HG03196 (cell line): Measurements from ENCODE around the gene IL36A.

Experiments
- ATAC-seq: cut with Tn5 transposase; IDR thresholded peaks from one replicate; pipeline ENCODE4 v1.9.1; 2021; ENCODE audit not compliant: unreplicated experiment

IL36A gene

DNA sequence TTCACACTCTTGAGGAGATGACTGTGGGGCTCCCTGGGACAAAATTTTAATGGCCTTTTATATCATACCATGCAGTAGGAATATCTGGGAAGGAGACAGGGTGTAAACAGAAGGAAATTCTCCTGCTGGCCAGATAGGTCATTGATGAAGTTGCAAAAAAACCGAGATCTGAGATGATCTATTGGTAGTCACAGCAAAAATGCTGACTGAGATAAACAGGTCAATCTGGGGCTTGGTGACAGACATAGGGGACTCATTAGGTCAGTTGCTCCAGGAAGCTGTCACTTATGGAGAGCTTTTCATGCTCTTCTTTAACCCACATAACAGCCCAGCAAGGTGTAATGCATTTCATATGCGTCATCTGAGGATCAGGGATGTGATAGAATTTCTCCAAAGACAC lies 2.6 kb upstream of the IL36A start:
- no peak for ATAC-seq

DNA sequence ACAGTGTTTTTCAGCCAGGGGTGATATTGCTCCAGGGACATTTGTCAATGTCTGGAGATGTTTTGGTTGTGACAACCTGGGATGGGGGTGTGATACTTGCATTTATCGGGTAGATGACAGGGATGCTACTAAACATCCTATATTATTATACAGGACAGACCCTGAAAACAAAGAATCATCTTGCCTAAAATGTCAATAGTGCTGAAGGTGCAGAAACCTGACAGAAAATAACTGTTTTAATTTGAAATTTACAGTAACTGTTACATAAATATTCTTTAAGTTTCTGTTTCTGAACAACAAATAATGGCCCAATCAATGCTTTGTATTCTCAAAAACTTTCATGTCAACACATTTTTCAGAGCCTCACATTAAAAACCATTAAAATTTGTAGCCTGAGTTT lies 2.0 kb downstream of the IL36A start:
- ATAC-seq: no peak

DNA sequence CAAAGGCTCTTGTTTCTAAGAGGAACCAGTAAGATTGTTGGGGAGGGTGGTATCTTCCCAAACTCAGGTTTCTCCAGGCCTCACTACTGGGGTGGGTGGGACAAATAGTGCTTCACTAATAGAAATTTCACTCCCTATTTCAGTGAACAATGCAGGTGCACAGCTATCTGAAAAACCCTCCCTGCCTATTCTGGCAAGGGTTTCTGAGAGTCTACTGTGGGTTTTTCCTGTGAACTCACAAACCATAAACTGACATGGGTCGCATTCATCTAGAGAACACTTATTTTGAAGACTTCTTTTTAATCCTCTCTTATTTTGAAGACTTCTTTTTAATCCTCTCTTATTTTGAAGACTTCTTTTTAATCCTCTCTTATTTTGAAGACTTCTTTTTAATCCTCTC lies 4.4 kb downstream of the IL36A start:
- ATAC-seq: no peak

DNA sequence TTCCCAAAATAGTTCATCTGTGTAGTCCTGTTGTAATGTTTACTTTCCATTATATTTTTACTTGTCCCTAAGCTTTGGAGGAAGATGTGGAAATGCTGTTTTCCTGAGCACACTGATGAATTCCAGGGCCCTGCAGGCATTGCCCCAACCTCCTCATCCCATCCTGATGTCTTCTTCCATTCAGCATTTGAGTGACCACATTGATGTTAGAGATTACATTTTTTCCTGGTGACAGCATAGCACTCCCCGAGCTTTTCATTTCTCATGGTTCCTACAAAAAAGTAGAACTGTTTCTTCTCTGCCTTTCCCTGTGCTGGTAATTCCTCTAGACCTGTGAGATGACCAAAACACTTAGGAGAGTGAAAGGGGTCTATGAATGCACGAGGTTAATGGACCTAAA lies 4.8 kb downstream of the IL36A start:
- ATAC-seq: no peak

DNA sequence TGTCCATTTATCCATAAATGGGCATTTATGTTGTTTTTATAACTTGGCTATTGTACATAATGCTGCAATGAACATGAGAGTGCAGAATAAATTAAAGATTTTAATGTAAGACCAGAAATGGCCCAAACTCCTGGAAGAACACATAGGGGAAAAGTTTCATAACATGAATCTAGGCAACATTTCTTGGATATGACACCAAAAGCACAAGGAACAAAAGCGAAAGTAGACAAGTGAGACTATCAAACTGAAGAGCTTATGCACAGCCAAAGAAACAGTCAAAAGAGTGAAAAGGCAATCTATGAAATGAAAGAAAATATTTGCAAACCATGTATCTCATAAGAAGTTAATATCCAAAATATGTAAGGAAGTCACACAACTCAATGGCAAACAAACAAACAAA lies 5.8 kb downstream of the IL36A start:
- no peak for ATAC-seq

DNA sequence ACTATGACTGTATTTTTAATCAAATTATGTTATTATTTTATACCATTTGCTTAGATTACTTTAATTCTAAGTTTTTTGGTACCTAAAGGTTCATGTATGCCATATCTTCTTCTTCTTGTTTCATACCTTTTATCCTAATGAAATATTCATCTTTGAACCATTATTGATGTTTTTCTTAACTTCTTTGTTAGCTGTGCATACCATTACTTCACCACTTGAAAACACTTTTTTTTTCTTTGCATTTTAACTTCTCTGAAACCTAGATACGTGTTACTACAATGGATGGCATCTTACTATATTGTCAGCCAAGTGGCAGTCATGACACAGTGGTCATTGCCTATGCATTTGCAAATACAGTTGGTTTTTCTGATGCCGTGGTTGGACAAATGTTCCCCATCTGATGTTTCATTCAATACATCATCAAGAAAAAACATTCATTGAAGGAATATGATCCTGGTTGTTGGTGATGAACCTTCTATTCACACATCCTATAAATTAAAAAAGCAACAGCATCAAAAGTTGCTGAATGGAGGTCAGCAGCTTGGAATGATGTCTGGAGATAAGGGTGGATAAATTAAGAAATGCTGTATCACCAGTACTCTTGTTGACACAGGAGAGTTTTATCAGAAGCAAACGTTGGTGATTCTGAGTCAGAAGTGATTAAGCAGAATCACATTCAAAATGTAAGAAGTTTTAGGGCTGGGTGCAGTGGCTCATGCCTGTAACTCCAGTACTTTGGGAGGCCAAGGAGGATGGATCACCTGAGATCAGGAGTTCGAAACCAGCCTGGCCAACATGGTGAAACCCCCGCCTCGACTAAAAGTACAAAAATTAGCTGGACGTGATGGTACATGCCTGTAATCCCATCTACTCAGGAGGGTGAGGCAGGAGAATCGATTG lies 7.4 kb downstream of the IL36A start:
- ATAC-seq: no peak

DNA sequence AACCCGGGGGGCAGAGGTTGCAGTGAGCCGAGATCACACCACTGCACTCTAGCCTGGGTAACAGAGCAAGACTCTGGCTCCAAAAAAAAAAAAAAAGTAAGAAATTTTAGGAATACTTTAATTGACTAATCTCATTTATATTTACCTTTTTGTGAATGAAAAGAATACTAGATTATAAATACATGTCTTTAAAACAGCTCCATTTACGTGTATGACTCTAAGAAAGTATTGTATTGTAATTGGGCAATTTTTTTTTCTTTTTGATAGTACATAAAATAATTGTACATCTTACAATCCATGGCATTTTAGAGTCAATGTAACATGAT lies 8.0 kb downstream of the IL36A start:
- ATAC-seq: no peak

DNA sequence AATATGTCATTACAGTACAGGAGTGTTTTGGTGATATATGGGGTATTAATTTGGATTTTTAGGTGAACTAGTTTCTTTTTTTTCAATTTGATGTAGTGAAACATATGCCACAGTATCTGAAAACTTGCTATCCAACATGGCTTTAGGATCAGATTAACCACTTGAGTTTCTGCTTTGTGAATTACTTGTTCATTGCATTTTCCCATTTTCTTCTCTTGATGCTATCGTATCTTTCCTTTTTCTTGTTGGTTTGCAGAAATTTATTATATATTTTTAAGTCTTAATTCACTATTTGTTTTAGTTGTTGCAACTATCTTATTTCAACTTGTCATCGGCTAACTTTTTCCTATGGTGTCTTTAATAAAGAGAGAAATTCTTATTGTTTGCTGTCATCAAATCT lies 8.8 kb downstream of the IL36A start:
- ATAC-seq: no peak

DNA sequence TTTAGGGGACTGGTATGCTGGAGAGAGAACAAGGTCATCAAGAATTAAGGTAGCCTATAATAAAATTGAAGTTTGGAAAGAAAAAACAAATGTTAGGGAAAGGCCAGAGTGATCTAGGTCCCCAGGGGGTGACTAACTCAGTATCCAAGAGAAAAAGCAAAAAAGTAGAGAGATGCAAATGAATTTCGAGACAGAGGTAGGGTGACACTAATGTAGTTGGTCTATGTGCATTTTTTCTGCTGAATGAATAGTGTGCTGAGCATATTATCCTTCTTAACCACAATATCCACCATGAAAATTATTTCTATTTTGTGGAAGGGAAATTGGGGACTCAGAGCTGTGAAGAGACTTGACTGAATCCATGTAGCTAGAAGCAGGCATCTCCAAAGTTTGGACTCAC lies 9.8 kb downstream of the IL36A start:
- no peak for ATAC-seq

DNA sequence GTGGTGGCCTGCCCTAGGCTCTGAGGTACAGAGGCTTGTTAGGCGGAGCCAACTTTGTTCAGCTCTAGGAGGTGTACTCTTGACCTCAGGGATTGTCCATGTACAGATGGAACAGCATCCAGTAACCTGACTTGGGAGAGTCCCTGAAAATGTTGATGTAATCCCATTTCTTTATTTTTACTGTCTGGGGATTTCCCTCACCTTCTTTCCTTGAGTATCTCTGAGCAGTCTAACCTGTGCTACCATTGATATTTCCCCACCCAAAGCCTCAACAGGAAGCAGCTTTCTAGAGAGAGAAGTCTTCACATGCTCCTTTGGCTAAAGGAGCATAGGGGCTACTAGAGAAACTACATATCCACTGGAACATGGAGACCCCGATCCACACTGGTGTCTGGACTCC lies 10.4 kb downstream of the IL36A start:
- no peak for ATAC-seq

DNA sequence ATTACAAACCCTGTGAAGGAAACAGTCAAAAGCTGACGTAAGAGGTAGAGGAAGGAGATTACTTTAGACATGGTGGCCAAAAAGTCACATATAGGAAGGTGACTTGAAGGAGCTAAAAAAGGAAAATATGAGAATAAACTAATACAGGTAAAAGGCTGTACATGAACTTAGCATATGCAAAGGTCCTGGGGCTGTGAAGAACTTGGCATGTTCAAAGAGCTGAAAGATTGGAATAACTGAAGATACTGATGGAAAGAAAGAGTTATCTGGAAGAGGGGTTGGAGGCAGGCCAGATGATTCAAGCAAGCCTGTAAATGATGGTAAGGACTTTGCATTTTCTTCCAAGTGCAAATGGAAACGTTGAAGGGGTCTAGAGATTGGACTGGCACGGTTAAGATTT lies 13.2 kb downstream of the IL36A start:
- ATAC-seq: no peak

DNA sequence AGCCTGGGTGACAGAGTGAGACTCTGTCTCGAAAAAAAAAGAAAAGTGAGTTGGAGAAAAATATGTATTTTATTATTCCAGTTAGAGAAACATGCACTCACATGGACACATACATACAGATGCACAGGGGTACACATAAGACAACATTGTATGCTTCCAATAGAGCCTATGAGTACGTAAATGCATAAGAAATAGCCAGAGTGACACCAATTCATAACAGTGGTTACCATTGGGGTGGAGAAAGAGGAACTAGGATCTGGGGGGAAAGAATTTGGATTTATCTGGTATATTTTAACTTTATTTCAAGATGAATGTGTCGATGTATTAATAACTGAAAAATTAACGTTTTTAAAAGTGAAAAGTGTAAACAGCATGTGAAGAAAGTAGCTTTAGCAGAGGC lies 16.1 kb downstream of the IL36A start:
- ATAC-seq: no peak

DNA sequence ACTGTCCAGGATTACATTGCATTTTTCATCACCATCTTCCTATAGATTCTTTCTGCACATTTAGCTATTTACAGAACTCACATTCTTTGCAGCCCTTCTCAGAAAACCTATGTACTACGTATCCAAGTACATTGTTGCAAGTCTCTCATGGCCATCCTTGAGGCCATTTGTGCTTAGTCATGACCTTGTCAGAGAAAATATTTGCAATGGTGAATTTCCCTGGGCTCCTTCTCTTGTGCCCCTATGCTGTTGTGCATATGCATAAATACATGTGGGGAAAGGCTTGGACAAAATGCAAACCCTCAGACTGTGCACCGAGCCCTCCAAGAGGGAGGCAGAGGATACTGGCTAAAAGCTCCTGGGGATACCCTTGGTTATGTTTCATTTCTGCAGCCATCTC lies 19.5 kb downstream of the IL36A start:
- no peak for ATAC-seq

DNA sequence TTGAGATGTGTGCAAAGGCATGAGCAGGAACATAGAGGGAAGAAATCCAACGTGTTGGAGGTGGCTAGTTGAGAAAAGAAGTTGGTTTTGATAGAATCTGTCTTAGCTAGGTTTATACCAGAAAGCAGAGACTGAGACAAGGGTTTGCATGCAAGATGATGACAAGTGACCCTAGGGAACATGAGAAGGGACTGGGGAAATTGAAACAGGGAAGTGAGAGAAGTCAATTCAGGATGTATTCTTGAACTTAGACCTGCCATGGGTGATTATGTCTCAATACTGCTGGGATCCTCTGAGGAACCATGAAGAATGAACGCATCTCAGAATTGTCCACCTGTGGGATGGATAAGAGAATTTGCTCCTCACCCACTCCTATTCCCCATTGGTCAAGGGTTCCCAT lies 20.5 kb downstream of the IL36A start:
- ATAC-seq: no peak

DNA sequence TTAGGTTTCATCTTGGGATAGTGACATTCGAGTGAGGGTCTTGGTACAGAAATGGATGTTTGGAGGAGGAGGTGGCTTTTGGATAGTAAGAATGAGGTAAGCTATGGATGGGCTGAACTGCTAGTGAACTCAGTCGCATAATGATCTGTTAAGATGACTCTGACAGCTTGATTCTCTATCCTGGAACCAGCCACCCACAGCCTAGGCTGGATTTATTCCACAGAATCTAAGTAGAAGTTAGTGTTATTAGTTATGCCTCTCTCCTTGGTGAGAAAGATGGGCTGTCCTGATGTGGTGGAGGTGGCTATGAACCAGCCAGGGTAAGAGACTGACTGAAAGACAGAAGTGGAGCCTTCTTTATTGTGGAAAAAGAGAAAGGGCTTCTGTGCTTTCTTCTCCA lies 22.4 kb downstream of the IL36A start:
- no peak for ATAC-seq

DNA sequence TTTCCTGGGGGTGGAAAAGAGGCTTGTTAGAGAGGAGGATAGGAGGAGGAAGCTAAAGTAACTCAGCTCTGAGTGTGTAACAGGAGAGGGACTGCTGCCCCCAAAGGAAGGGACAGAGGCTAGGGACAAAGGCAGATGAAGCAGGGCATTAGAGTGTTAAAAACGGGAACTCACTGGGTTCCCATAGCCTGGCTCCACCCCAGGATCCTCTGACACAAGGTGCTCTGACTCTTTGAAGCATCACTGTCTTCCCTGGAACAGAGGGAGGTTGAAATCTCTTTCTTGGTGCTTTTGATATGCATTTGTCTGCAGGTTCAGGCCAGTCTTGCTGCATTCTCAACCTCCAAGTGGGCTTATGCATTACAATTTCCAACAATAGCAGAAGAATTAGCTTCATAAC lies 22.9 kb downstream of the IL36A start:
- no peak for ATAC-seq

DNA sequence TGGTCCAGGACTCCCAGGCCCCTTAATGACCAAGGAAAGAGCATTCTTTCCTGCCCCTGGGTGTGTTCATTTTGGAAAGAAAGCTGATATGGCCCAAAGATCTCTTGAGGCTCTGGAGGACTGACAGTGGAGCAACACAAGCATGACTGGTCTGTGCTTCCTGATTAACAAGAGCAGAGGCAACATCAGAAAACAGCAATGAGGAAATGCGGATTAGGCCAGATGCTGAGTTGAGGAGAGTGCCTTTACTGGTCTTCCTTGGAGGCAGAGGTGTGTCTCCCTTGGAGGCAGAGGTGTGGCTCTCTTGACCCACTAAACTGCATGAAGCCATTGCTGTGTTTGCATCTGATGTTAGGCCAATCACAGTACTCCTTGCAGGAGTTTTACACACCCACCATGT lies 27.5 kb downstream of the IL36A start:
- ATAC-seq: no peak

DNA sequence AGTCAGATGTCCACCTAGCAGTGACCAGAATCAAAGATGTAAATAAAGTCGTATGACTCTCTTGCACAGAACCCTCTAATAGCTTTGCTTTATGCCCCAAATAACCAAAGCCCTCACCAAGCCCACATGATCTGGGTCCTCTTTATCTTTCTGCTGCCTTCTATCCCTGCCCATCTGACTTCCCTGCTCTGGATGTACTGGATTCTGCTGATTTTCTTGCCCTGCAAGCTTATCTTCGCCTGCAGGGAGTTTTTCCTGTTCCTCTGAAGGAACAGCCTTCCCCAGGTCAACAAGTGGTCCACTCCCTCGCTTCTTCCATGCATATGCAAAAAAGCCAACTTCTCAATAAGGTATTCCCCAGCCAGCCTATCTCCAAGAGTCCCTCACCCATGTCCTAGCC lies 28.8 kb downstream of the IL36A start:
- no peak for ATAC-seq

DNA sequence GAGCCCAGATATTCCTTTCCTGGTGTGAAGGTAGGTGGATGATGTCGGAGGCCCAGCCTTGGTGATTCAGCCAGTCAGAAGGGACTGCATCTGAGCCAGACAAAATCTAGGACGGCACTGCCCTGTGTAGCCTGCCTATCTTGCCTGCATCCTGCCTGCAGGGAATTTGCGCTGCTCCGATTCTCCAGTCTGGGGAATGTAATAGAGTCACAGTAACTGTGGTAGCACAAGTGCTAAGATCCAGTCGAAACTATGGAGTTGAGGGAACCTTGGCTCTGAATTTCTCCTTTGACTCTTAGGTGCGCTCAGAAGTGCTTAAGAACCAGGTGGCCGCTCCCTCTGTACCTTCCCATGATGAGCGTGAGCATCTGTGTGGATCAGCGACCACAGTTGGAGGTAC lies 31.5 kb downstream of the IL36A start:
- ATAC-seq: no peak

DNA sequence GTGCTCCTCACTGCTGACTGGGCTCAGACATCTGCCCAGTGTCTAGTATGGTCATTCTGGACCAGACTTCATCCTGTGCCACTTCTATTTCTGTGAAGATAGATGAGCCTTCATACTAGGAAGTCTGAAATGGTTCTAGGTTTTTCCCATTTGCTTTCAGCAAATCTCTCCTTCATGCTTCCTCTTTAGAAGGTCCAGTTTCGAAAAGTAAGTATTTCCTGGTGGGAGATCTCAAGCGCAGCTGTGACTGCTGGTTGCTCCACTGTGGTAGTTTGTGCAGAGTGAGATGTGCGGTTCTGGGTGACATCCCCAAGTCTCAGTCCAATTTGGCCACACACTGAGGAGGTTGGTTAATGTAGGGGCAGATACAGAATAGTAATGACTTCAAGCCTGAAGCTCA lies 33.0 kb downstream of the IL36A start:
- no peak for ATAC-seq

DNA sequence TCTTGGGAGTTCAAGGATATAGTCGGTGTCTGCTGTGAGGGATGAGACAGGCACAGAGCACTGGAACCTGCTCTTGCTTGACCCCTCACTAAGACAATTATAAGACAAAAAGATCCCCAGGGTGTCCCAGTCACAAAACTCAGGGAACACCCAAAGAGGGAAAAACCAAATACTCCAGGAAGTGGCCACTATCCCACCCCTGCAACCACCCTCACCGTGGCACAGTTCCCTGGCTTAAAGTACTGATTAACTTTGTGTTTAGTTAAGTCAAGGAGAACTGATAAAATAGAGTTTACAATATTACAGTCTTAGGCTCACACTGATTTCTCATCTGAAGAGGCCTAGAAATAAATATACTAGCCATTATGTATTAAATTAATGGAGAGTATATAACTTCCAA lies 33.9 kb downstream of the IL36A start:
- no peak for ATAC-seq

DNA sequence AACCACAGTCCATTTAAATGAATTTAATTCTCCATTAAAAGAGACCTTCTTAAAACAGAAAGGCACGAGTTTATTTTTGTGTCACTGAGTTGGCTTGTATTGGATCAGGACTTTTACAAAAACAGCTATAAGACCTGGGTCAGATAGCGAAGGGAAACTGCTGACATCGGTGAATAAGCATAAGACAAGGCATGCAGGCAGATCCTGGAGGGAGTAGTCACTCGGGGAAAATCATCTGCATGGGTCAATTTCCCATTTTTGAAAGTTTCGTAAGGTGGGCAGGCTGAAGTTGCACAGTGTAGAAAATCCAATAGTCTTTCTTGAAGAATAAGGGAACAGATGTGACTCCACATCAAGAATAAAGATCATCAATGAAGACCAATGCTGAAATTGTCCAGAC lies 34.5 kb downstream of the IL36A start:
- ATAC-seq: no peak

DNA sequence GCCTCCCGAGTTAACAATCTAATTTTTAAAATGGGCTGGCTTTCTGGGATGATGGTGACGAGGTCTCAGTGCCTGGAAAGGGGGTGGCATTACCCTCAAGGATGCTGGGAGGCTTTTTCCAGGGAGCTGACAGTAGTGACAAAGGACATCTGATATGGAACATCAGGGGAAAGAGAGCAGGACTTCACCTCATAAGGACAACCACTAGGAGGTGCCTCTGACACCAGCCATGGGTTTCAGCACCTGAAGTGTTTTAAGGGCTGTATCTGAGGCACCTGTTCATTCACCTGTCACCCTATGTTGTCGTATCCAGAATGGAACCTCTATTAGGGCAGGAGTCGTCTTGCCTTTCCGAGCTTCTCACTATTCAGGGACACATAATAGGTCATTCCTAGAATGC lies 36.6 kb downstream of the IL36A start:
- ATAC-seq: no peak
